ENCODE measurements around the gene NUF2.
"Not testable (repeated sequence)": the region's sequence is repeated elsewhere in the genome, so short reads cannot be mapped to it uniquely, and the experiment has no call there.

The NUF2 gene

DNA sequence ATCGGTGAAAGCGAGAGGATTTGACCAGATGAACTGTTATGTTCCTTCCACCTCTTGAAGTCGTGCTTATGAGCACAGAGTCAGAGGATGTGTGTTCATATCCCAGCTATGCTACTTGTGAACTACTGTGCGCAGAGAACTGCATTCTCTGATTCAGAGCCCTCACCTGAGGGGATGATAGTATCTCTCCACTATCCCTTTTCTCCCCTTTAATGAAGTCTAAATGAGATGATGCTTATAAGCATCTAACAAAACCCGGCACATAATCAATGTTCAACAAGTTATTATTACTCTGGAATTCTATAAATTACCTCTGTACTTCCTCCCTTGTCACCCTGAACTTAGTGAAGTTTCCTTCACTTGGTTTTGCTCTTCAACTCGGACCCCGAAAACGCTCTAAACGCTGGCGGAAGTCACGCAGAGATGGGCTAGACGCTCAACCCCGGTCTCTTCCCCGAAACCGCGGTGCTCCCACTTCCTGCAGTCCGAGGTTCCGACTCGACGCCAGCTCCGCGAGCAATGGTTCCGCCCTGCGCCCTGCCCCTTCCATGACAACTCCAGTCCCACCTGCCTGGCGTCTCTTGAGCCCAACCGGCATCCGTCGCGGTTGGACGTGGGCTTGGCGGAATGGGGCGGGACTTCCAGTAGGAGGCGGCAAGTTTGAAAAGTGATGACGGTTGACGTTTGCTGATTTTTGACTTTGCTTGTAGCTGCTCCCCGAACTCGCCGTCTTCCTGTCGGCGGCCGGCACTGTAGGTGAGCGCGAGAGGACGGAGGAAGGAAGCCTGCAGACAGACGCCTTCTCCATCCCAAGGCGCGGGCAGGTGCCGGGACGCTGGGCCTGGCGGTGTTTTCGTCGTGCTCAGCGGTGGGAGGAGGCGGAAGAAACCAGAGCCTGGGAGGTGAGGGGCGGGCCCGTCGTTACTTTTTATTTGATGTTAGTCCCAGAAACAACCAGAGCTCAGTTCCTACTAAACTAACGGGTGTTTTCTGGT, at the start of gene NUF2:
Gene NUF2, plus strand, starts transcription at position 644 of the 995 bp plus-strand sequence. CDS start 4,098 bp downstream, outside the sequence.
- DNase-seq = peak; percentile 96

DNA sequence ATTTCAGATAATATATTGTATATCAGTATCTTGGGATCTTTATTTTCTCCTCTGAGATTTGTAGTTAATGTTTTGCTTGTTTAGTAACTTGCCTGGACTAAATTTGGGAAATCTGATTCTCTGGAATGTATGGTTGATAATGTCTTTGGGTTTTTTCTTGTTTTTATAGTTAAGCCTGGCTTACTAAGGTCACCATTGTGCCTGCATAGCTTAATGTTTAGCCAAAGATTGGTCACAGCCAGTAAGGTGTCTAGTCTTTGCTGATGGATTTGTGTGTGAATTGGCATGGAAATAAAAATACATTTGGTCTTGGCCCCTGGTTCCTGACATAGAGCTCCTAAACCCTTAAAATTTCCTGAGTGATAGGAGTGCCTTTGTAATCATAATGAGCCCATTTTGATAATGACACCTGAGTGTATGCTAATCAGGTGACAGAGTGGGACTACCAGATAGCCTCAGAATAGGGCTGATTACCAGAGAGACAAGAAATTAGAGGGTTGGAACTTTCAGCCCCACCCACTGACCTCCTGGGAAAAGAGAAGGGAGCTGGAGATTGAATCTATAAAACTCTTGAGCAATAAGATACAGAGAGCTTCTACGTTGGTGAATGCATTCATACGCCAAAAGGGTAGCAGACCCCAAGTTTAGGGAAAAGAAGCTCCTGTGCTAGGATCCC, 47.9 kb upstream of the NUF2 start:
- DNase-seq = no peak

DNA sequence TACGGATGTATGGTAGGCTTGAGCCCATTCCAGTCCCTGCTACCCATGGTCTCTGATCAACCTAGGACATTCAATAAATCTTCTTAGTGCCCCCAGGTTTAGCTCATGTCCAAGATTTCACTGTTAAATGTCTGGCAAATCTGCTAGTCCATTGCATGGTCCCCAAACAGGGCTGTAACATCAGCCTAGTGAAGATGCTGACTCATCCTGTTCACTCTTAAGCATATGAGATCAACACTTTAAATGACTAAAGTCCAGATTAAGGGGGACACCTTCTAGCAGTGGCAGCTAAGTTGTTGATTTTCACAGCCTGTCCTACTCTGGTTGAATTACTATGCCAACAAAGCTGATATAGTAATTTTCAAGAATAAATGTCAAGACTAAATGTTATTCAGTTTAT, 46.5 kb upstream of the NUF2 start:
- DNase-seq = no peak

DNA sequence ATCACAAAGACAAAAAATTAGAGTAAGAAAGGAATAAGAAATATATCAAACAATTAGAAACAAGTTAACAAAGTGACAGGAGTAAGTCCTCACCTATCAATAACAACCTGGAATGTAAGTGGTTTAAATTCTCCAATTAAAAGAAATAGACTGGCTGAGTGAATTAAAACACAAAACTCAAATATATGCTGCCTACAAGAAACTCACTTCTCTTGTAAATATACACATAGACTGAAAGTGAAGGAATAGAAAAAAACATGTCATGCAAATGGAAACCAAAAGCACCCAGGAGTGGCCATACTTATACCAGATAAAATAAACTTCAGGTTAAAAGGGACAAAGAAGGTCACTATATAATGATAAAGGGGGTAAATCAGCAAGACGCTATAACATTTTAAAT, 43.2 kb upstream of the NUF2 start:
- no peak for DNase-seq

DNA sequence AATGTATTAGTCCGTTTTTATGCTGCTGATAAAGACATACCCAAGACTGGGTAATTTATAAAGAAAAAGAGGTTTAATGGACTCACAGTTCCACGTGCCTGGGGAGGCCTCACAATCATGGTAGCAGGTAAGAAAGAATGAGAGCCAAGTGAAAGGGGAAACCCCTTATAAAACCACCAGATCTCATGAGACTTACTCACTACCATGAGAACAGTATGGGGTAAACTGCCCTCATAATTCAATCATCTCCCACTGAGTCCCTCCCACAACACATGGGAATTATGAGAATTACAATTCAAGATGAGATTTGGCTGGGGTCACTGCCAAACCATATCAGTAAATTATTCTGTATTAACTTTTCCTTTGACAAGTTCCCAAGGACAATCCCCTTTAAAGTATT, 36.9 kb upstream of the NUF2 start:
- not testable (repeated sequence) for DNase-seq

DNA sequence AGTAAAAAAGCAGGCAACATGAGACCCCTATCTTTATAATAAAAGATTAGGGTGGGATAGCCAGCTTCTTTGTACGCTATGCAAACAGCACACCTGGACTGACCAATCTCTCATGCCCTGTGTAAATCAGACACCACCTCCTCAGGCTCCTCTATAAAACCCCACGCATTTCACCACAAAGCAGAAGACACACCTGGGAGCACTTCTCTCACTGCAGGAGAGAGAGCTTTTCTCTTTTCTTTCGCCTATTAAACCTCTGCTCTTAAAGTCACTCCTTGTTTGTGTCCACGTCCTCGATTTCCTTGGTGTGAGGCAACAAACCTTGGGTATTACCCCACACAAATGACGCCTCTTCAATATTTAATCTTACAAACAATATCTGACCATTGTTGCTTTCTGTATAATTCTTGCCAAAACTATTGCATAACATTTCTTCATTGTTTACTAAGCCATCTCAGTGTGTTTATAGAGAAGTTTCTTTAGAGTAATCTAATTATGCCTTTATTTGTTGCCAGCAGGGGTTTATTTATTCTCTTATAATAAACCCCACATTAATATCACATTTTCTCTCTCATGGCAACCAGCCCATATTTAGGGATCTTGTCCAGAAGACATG, 31.6 kb upstream of the NUF2 start:
- no peak for DNase-seq

DNA sequence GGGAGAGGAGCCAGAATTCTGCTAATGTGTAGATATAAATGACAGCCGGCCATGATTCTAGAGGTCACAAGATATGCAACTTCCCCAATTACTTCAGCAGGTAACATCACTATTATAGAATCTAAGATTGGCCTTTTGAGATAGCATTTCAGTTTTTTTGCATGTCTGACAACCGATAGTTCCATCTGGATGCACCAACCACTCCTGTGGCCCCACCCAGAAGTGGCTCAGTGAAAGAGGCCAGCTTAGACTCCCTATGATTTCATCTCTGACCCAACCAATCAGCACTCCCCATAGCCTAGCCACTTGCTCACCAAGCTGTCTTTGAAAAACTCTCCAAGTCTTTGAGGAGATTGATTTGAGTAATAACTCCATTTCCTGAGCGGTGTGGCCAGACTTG, 30.3 kb upstream of the NUF2 start:
- no peak for DNase-seq

DNA sequence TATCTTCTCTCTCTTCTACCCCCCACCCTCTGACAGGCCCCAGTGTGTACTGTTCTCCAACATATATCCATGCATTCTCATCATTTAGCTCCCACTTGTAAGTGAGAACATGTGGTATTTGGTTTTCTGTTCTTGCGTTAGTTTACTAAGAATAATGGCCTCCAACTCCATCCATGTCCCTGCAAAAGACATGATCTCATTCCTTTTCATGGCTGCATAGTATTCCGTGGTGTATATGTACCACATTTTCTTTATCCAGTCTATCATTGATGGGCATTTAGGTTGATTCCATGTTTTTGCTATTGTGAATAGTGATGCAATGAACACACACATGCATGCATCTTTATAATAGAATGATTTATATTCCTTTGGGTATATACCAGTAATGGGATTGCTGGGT, 29.6 kb upstream of the NUF2 start:
- DNase-seq = not testable (repeated sequence)

DNA sequence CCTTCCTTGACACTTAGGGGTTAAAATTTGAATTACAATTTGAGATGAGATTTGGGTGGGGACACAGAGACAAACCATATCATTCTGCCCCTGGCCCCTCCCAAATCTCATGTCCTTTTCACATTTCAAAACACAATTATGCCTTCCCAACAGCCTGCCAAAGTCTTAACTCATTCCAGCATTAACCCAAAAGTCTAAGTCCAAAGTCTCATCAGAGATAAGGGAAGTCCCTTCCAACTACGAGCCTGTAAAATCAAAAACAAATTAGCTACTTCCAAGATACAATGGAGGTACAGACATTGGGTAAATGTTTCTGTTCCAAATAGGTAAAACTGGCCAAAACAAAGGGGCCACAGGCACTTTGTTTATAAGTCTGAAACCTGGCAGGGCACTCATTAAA, 28.3 kb upstream of the NUF2 start:
- DNase-seq = not testable (repeated sequence)

DNA sequence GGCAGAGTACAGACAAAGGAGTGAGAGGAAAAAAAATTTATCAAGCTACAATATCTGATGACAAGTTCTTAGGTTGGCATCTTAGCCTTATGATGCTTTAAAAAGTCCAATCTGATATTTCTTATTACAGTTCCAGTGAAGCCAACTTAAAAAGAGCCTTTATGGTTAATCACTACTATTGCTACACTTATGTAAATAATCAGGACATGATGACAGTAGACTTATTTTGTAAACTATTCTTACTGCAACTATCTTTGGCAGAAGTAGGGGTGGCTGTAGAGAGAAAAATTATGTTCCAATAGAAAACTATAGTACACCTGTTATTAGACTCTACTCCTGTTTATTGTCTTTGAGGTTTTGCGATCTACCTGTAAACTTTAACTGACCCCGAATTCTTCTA, 25.8 kb upstream of the NUF2 start:
- DNase-seq = no peak

DNA sequence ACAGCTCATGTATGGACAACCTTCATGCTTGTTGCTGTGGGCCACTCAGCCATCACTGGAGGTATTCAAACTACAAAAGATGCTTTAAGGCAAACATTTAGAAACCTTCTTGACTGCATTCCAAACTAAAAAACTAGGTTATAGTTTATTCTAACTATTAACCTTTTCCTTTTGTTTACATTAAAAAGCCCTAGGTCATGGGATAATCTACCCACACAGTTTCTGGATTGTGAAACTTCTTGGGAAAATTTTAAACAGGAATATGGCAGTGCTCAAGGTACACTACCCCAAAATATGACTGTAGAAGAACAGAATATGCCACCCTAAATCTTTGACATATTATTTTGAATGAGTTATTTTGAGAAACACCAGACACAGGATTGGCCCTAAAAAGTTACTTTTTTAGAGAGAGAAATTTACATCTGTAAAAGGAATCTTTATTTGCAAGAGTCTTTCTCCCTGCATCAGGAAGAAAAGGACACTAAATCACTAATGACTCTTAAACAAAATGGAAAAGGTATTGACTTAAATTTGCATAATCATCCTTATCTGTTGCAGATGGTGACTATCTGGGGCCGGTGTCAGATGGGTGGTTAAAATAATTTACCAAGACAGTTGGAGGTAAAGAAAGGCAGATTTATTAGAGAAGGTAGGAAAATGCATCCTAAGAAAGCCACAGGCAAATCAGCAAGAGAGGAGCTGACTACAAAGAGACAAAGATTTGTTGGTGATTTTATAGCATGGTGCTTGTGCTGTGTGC, 25.1 kb upstream of the NUF2 start:
- DNase-seq = no peak

DNA sequence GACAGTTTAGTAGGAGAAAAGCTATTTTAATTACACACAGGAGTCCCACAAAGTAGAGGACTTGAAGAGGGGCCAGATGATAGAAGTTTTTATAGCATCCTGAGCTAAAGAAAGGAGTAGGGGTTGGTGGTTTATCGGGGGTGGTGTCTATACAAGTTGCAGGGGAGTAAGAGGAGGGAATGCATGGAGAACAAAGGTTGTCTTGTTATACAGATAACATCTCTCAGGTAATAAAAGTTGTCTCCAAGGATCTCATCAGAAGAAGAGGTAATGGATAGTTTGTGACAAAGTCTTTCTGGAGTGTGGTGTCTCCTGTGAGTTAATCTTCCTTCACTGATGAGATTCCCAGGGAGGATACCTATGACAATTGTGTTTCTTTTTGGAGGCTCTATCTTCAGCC, 23.4 kb upstream of the NUF2 start:
- DNase-seq = no peak

DNA sequence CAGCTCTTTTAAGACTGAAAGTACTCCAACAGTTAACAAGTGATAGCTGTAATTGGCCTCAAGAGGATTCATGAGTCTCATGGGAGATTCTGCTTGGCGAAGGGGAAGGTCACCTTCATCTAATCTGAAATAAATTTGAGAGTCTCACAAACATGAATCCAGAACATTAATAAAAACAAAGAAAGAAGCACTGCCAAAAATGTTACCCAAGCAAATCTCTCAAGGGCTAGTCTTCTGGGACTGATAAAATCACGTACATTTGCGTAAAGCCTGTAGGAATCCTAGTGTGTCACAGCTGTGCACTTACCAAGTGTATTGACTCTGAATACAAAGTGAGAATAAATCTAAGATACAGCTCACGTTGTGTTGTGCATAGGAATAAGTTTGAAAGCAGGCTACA, 21.2 kb upstream of the NUF2 start:
- DNase-seq = no peak

DNA sequence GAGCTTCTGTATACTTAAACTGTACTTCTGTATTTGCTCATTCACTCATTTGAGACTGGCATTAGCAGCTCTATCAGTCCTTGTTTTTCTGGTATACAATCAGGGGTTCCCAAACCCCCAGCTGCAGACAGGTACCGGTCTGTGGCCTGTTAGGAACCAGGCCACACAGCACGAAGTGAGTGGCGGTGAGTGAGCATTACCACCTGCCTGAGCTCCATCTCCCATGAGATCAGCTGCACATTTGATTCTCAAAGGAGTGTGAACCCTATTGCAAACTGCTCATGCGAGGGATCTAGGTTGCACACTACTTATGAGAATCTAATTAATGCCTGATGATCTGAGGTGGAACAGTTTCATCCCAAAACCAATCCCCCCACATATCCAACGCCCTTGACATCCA, 18.2 kb upstream of the NUF2 start:
- no peak for DNase-seq

DNA sequence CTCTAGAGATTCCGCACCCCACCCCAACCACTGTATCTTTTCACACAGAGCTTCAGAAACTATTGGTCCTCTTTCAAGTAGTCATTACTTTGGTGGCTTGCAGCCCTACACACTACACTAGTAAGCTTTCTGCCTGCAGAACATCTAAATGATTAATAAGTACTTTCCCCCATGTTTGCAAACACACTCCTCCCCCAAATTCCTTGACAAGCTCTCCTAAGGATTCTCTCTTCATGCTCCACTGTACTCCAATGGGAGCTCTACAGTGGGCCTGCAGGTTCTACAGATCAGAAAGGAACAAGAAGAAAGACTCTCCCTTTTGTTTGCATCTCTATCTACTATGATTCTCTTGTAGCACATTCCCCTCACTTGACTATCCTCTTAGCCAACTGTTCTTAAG, 16.3 kb upstream of the NUF2 start:
- no peak for DNase-seq

DNA sequence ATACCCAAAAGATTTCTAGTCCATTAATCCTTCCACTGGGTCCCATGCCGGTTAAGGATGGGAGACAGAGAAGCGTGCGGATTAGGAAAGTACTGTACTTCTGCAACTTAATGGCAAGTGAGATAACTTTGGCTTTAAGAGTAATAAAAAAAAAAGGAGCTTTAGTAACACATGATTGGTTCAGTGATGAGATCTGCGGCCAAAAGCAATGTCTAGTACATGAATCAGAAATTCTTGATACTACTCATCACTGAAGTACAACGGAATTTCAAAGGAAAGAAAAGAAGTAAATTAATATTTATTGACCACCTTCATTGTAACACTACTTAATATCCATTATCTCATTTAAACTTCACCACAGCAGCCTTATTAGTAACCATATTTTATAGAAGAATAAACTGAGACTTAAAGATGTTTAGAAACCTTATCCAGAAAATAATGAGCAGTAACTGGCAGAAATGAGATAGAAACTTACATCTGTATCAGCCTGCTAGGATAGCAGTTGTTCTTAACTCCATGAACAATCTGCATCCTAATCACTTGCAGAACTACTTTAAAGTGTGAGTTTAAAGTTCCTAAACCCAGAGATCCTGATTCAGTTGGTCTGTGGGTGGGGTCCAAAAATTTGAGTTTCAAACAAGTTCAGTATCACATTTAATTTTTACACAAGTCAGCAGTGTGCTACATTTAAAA, 14.1 kb upstream of the NUF2 start:
- DNase-seq = no peak

DNA sequence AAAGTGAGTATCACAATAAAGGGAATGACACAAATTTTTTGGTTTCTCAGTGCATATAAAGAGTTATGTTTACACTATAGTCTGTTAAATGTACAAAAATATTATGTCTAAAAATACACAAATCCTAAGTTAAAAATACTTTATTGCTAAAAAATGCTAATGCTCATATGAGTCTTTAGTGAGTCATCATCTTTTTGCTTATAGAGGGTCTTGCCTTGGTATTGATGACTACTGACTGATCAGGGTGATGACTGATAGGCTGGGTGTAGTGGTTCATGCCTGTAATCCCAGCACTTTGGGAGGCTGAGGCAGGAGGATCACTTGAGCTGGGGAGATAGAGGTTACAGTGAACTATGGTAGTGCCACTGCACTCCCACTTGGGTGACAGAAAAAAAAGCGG, 12.9 kb upstream of the NUF2 start:
- DNase-seq = no peak

DNA sequence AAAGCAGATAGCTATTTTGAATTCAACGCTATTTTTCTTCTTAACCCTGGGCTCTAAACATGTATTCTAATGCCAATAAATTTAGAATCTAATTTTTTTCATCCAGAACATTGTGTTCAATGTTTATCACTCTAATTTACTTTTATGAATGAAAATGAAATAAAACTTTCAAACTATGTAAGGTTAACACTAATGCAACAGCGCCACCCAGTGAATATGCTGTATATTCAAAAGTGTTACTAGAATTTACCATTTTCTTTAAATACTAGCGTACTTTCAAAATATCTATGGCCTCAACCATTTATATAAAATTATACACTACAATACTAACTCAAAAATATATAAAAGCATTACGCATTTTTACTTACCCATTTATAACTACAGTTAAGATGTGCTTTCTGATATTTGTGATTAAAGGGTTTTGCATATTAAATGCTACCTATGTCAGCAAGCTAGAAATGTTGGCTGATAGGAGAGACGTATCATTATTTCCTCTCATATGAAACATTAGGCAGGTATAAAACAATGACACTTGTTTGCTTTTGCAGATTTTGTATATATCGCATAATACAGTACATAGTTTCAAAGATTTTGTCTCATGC, 5.9 kb upstream of the NUF2 start:
- peak; percentile 32 for DNase-seq

DNA sequence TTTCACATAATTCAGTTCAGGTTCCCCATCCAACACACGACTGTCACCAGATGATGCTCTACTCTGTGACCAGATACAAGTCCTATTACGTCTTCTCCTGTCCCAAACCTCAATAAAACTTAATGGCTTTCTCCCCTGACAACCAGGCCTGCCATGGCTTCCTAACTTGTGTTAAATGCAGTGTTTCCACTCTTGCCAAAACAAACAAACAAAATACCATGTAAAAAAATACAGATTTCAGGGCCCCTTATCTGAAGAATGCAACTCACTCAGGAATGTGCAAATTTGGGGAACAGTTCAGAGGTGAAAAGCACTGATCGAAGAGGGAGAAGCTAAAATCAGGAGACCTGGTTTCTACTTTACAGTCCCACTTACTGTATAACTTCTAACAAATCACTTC, 863 bp upstream of the NUF2 start:
- DNase-seq = no peak

DNA sequence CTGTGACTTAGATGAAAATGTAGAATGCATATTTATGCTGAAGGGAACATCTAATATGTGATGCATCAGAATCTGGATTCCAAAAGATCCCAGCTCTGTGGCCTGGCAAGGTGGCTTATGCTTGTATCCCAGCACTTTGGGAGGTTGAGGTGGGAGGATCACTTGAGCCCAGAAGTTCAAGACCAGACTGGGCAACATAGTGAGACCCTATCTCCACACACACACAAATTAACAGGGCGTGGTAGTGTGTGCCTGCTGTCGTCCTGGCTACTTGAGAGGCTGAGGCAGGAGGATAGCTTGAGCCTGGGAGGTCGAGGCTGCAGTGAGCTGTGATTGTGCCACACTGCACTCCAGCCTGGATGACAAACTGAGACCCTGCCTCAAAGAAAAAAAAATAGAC, 1.6 kb downstream of the NUF2 start:
- DNase-seq = not testable (repeated sequence)

DNA sequence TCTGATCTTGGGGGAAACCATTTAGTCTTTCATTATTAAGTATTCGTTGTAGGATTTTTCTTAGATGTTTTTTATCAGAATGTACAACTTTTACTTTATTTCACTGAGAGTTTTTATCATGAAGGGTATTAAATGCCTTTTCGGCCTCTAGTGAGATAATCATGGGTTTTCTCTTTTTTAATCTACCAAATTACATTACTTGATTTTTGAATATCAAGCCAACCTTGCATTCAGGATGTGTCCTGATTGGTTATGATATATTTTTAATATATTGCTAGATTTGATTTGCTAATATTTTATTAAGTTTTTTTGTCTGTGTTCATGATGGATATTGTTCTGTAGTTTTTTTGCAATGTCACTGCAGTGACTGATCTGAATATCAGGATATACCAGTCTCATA, 9.4 kb downstream of the NUF2 start:
- DNase-seq = no peak

DNA sequence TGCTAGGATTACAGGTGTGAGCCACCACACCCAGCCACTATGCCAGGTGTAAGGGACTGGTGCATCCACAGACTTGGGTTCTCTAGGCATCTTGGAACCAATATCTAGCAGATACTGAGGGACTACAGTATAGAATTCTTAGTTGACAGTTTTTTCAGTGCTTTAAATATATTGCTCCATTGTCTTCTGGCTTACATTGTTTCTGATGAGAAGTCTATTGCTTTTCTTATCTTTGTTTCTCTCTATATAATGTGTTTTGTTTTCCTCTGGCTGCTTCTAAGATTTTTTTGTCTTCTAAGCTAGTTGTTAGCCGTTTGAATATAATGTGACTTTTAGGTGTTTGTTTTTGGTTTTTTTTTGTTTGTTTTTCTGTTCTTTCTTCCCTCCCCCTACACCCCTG, 13.5 kb downstream of the NUF2 start:
- DNase-seq = no peak
